Measurements from ENCODE around the gene ELMO1. TPM values are rescaled to one million over a fixed set of nuclear protein-coding genes. Genes with fewer than 3 reads are reported as not detected.

Gene ELMO1
- total and polyA plus RNA-seq, 4 donors: 6.7 to 51.5 (median 14.8) TPM

DNA sequence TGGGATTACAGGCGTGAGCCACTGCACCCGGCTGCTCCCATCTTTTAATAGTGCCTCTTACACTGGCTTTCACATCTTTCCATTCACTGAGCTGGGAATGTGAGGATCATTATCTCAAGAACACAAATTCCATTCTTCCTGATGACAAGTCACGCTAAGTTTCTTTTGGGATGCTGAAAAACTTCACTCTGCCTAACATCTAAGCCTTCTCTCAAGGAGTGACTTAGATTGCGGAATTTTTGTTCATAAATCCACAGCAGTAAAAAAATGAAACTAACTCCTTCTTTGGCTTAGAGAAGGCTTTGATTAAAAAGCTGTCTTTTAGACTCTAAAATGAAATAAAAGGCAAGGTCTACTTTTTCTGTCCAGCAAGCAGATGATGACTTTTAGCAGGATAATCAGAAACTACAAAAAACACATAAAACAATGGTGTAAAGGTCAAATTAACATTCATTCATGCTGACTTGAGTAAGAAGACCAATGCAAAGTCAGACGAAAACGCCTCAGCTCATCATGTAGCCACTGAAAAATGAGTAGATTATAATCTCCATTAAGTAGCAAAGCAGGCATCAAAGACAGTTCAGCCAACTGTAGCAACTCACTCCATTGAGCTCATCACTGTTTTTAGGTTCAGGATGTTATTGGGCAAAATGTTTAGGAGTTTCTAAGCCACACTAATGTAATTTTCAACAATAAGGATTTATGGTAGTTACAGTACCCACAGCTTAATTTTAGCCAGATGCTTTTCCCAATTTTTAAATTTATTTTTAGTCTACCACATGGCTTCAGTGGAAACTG lies 178.8 kb downstream of the ELMO1 start:
- Histone ChIP-seq H3K27me3 (ENCODE audit: control insufficient read depth in 4 of 4, insufficient read depth in 4 of 4, low read length in 3 of 4) (no peaks in the 10 kb centered on the region), H3K36me3 (ENCODE audit: control insufficient read depth in 4 of 4, insufficient read depth in 3 of 4, low read depth in 1 of 4, low read length in 3 of 4) (peaks cover 2 to 3% (median 3%) of the 10 kb centered on the region in 4 donors), H3K9ac (ENCODE audit: low read depth in 1 of 2, low read length in 2 of 2) (no peak overlapping the region), H3K27ac (ENCODE audit: low read depth in 1 of 2, low read length in 2 of 2) (no peak overlapping the region), H3K9me3 (ENCODE audit: control insufficient read depth in 4 of 4, low read length in 3 of 4) (no peaks in the 10 kb centered on the region), H3K4me1 (ENCODE audit: control insufficient read depth in 4 of 4, insufficient read depth in 4 of 4, low read length in 3 of 4) (no peaks in the 10 kb centered on the region), H3K4me3 (ENCODE audit: low read depth in 1 of 3, low read length in 3 of 3) (no peak overlapping the region)
- WGBS: 95% methylated on average over 6 of the region's 6 CpGs
- no peak for DNase-seq (ENCODE audit: low spot score)
- TF ChIP-seq FOXA2 (IDR thresholded peaks at IDR 0.05) (no peak), ZBTB33 (IDR thresholded peaks at IDR 0.05) (no peak), RXRA (IDR thresholded peaks at IDR 0.05) (no peak), EGR1 (IDR thresholded peaks at IDR 0.05; ENCODE audit: low read depth in 2 of 2) (no peak), NR2F2 (IDR thresholded peaks at IDR 0.05) (no peak), REST (IDR thresholded peaks at IDR 0.05) (no peak), HNF4A (conservative IDR thresholded peaks at IDR 0.05) (no peak), GABPA (IDR thresholded peaks at IDR 0.05 in 1 of 2, conservative IDR thresholded peaks at IDR 0.05 in 1 of 2) (no peak), FOXA1 (IDR thresholded peaks at IDR 0.05) (no peak), HNF4G (IDR thresholded peaks at IDR 0.05) (no peak), CTCF (IDR thresholded peaks at IDR 0.05; ENCODE audit: low read depth, low read length, missing input control) (no peak), YY1 (IDR thresholded peaks at IDR 0.05) (no peak), JUND (IDR thresholded peaks at IDR 0.05) (no peak), SP1 (IDR thresholded peaks at IDR 0.05) (no peak)
- TF ChIP-seq, protein P1, sequence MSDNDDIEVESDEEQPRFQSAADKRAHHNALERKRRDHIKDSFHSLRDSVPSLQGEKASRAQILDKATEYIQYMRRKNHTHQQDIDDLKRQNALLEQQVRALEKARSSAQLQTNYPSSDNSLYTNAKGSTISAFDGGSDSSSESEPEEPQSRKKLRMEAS (IDR thresholded peaks at IDR 0.05): no peak

GRCh38 chr7:37267251-37267650 lies 181.4 kb downstream of the ELMO1 start:
- no peak for DNase-seq (ENCODE audit: low spot score)
- Histone ChIP-seq H3K27ac (ENCODE audit: low read depth in 1 of 2, low read length in 2 of 2) (no peak overlapping the region), H3K27me3 (ENCODE audit: control insufficient read depth in 4 of 4, insufficient read depth in 4 of 4, low read length in 3 of 4) (no peaks in the 10 kb centered on the region), H3K4me3 (ENCODE audit: low read depth in 1 of 3, low read length in 3 of 3) (no peak overlapping the region), H3K36me3 (ENCODE audit: control insufficient read depth in 4 of 4, insufficient read depth in 3 of 4, low read depth in 1 of 4, low read length in 3 of 4) (peaks cover 2 to 3% (median 3%) of the 10 kb centered on the region in 4 donors), H3K4me1 (ENCODE audit: control insufficient read depth in 4 of 4, insufficient read depth in 4 of 4, low read length in 3 of 4) (no peaks in the 10 kb centered on the region), H3K9me3 (ENCODE audit: control insufficient read depth in 4 of 4, low read length in 3 of 4) (no peaks in the 10 kb centered on the region), H3K9ac (ENCODE audit: low read depth in 1 of 2, low read length in 2 of 2) (no peak overlapping the region)
- TF ChIP-seq YY1 (IDR thresholded peaks at IDR 0.05): no peak
- no peak for TF ChIP-seq NR2F2 (IDR thresholded peaks at IDR 0.05)
- TF ChIP-seq FOXA1 (IDR thresholded peaks at IDR 0.05): no peak
- TF ChIP-seq, protein P2, sequence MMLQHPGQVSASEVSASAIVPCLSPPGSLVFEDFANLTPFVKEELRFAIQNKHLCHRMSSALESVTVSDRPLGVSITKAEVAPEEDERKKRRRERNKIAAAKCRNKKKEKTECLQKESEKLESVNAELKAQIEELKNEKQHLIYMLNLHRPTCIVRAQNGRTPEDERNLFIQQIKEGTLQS (IDR thresholded peaks at IDR 0.05): no peak
- no peak for TF ChIP-seq JUND (IDR thresholded peaks at IDR 0.05)
- TF ChIP-seq HNF4A (conservative IDR thresholded peaks at IDR 0.05): no peak
- no peak for TF ChIP-seq CTCF (IDR thresholded peaks at IDR 0.05; ENCODE audit: low read depth, low read length, missing input control)
- TF ChIP-seq GABPA (IDR thresholded peaks at IDR 0.05 in 1 of 2, conservative IDR thresholded peaks at IDR 0.05 in 1 of 2): no peak
- TF ChIP-seq REST (IDR thresholded peaks at IDR 0.05): no peak
- no peak for TF ChIP-seq SP1 (IDR thresholded peaks at IDR 0.05)
- WGBS: 98% methylated on average over 8 of the region's 8 CpGs

All from liver (tissue), 9 donors.